HG03521 (cell line): ENCODE results near the gene EPHB3.
"Not testable (repeated sequence)": the region's sequence is repeated elsewhere in the genome, so short reads cannot be mapped to it uniquely, and the experiment has no call there.

Experiments used
- ATAC-seq: cut with Tn5 transposase; IDR thresholded peaks from one replicate; pipeline ENCODE4 v1.9.1; 2021; ENCODE audit warnings: mild to moderate bottlenecking, moderate library complexity; ENCODE audit not compliant: unreplicated experiment

Gene EPHB3

DNA sequence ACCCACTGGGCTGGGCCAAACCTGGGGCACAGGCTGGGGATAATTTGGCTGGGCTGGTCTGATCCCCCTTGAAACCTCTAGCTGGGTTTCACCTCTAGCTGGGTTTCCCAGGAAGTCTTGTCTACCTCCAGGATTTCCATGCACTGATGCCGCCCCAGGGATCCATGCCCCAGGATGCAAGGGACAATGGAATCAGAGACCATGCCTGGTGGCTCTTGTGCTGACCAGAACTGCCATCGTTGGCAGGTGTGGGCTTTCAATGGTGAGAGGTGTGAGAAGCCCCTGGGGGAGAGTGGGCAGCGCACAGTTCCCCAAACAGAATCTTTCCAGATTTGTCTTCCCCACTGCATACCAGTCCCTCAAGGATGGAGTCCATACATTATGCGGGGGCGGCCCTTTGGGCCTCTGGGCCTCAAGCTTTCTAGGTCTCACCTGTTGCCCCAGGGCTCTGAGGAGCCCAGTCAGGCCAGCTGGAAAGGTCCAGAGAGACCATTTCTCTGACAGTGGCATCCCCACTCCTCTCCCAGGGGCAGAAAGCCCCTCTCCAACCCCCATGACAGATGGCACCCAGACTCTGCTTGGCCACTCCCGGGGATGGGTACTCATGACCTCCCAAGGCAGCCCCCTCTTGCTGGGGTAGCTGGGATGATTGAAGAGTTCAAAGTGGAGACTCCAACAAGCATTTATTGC lies 35.4 kb downstream of the EPHB3 start:
- no peak for ATAC-seq

DNA sequence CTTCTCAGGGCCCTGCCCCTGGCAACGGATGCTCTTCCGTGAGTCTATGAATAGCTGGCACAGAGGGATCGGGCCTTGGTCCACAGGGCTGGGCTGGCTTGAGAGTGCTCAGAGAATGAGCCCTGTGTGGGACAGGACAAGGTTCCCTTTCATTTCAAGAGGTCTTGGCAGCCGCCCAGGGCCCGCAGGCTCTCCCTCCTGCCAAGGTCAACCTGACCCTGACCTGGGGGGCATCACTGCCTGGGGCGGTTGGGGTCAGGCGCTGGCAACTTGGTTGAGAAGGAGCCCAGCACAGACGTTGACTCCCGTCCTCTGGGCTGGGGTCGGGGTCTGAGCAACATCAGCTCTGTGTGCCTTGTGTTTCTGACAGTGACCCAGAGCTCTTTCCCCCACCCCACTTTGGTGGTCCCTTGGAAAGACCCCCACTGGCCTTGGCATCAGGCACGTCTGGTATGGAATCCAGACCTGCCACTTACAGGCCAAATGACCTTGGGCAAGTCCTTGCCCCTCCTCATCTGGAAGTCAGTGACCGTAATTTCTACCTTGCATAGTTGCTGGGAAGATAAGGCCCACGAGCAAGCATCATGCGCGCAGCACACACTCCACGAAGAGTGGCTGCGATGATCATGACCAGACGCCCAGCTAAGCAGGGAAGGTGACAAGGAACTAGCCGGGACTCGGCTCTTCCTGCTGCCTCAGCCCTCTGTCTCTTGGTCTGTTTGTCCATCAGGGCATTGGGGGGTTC lies 36.4 kb downstream of the EPHB3 start:
- ATAC-seq = no peak

GRCh38 chr3:184598574-184598927 lies 37.0 kb downstream of the EPHB3 start:
- ATAC-seq = no peak

DNA sequence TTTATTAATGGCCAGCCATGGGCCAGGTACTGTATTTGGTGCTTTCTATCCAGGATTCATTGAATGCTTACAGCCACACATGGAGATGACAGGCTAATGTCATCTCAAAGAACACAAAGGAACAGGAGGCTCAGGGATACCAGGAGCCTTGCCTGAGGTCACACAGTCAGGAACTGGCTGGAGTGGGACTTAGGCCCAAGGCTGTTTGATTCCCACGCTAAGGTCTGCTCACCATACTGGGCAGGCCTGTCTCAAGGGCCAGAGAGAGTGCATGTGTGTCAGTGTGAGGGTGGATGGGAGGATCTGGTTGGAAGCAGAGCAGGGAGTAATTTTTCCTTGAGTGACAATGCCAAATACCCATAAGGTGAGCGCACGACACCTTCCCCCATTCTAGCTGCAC lies 37.6 kb downstream of the EPHB3 start:
- ATAC-seq = no peak

- ATAC-seq = no peak
Observed at GRCh38 chr3:184600685-184601377, 39.2 kb downstream of the EPHB3 start.

GRCh38 chr3:184601576-184602371 lies 40.2 kb downstream of the EPHB3 start:
- no peak for ATAC-seq

GRCh38 chr3:184602372-184603150 lies 41.0 kb downstream of the EPHB3 start:
- no peak for ATAC-seq

GRCh38 chr3:184603151-184604030 lies 41.8 kb downstream of the EPHB3 start:
- ATAC-seq = no peak

GRCh38 chr3:184604039-184604601 lies 42.5 kb downstream of the EPHB3 start:
- no peak for ATAC-seq

DNA sequence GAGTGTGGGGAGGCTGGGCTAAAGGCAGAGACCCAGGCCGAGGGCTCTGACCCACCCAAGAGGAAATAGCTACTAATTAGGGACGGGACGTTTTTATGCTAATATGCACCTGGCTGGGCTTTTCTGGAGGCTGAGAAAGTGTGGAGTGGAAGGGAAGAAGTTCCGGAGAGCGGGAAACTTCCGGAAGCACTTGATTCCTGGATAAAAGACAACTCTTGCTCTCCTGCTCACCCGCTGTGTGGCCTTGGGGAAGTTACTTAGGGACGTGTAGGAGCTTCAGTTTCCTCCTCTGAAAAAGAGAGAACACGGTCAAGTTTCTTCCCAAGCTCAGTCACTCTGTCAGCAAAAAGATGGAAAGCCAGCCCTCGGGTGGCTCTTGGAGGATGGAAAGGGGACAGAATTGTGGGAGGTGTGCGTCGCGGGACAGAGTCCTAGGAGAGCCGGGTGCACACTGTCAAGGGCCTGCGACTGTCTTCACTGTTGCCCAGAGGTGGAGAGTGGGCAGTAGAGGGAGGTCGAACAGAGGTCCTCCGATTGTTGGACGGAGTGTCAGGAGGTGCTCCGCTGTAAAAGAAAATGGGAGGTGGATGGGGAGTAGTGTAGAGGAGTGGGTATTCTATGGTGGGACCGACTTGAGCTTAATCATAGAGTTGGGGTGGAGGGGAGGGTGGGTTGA lies 43.2 kb downstream of the EPHB3 start:
- no peak for ATAC-seq

DNA sequence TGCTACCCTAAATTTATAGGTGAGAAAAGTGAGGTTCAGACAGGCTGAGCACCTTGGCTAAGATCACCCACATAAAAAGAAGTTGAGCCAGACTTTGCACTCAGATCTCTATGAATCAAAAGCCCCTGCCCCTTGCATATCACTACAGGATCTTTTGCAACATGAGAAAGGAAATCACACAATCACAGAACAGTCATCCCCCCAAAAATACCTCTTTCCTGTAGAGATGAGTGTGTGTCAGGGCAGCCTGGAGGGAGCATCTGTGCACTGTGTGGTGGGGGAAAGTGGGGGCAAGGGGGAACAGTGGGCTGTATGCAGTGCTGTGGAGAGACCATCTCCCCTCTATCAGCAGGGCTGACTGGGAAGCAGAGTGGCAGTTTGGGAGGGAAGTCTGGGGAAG lies 46.6 kb downstream of the EPHB3 start:
- ATAC-seq = no peak

DNA sequence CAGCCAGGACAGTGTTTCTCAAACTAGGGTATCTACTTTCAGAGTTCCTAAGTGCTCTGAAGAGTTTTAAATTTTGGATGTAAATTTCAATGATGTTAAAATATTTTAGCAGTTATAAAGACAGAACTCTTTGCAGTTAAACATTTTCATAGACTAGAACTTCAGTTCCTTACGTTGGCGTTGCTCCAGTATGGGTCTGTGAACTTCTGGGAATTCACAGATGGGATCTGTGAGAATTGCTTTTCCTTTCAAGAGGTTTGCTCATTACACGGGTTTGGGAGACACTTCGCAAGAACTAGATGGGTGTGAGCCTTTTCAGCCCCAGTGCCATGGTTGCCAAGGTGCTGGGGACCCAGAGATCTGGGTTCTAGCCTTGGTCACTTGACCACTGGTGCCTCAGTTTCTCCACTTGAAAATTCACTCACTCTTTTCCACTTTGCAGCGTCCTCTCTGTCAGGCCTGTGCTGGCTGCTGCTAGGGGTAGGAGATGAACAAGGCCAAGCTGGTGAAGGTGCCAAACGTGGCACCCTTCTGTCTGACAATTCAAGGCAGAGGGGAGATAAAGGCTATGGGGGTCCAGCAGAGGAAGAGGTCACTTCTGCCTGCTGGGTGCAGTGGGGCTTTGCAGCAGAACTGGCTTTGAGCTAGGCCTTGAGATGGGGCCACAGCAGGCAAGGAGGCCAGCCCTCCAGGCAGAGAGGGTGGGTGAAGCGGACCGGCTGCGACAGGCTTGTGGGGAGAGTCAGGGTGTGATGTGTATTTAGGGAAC lies 48.1 kb downstream of the EPHB3 start:
- no peak for ATAC-seq

- no peak for ATAC-seq
Observed at GRCh38 chr3:184610245-184610871, 48.8 kb downstream of the EPHB3 start.

- no peak for ATAC-seq
Observed at GRCh38 chr3:184611607-184612281, 50.2 kb downstream of the EPHB3 start.

DNA sequence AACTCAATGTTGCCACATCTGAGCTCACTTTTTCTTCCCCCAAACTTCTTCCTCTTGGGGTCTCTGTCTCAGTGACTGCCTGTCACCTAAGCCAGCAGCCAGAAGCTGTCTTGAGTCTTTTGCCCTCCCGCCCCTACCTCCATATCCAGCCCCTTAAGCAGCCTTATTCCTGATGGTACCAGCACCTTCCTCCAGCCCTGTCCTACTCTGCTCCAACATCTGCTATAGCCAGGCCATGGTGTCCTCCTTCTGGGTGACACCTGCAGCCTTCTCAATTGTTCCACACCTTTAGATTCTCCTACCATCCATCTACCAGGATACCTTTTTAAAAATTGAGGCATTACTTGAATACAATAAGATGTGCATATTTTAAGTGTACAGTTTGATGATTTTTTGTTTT lies 53.8 kb downstream of the EPHB3 start:
- no peak for ATAC-seq

DNA sequence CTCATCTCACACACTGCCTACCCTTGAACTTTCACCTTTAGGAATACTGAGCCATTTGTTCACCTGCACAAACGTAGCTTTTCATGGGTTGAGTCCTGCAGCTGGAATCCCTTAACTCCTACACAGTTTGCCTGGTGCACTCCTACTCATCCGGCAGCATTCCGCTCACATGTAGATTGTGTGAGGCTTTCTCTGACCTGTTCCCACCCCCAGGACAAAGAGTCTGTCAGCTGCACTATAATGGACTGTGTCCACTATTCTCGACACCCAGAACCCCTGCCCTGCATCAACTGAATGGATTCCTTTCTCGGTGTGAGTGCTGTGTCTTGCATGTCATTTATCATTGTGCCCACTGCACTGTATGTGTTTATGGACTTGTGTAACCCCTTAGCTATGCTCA lies 54.9 kb downstream of the EPHB3 start:
- ATAC-seq = no peak

GRCh38 chr3:184617306-184617705 lies 55.7 kb downstream of the EPHB3 start:
- ATAC-seq = not testable (repeated sequence)
